Nephron (organoid): ENCODE data around the gene RET.

Source experiments
- H3K27ac Mint-ChIP-seq, 3 experiments: 2 replicates each; pipeline ENCODE4 v1.8.0; 2020; ENCODE audit warnings: mixed read lengths in 3 of 3, mild to moderate bottlenecking in 2 of 3, moderate library complexity in 1 of 3
- H3K27me3 Mint-ChIP-seq: 2 replicates; pipeline ENCODE4 v1.8.0; 2021; ENCODE audit warnings: low read depth, mild to moderate bottlenecking, moderate library complexity, mixed read lengths
- H3K36me3 Mint-ChIP-seq: 2 replicates; pipeline ENCODE4 v1.8.0; 2020; ENCODE audit warnings: low read depth, mixed read lengths
- H3K4me1 Mint-ChIP-seq: 2 replicates; pipeline ENCODE4 v1.8.0; 2020; ENCODE audit warnings: mixed read lengths
- H3K4me3 Mint-ChIP-seq, 3 experiments: 2 replicates each; pipeline ENCODE4 v1.8.0; 2020; ENCODE audit warnings: mild to moderate bottlenecking in 3 of 3, mixed read lengths in 3 of 3, moderate library complexity in 2 of 3
- H3K9me3 Mint-ChIP-seq: 2 replicates; pipeline ENCODE4 v1.8.0; 2020; ENCODE audit warnings: mixed read lengths
- CTCF ChIP-seq, 3 experiments: fragments of 200-600 bp; sonication (generic); IDR thresholded peaks; one replicate each; pipeline ENCODE4 v1.5.0; 2021; ENCODE audit warnings: antibody characterized with exemption in 3 of 3; ENCODE audit not compliant: unreplicated experiment in 3 of 3

RET gene

GRCh38 chr10:43155221-43155620 is 78.4 kb downstream of the RET start:
- TF ChIP-seq CTCF (IDR thresholded peaks at IDR 0.05; ENCODE audit: unreplicated experiment in 3 of 3): no peak
- Mint-ChIP-seq H3K36me3 (no peaks in the 10 kb centered on the region), H3K27ac (no peak overlapping the region), H3K27me3 (no peaks in the 10 kb centered on the region), H3K4me3 (no peak overlapping the region), H3K4me1 (peaks cover 38% of the 10 kb centered on the region), H3K9me3 (peaks cover 3% of the 10 kb centered on the region)

- no peak for TF ChIP-seq CTCF (IDR thresholded peaks at IDR 0.05; ENCODE audit: unreplicated experiment in 3 of 3)
- no peak overlapping the region for H3K27ac Mint-ChIP-seq
- no peak overlapping the region for H3K4me3 Mint-ChIP-seq
- H3K9me3 Mint-ChIP-seq: no peaks in the 10 kb centered on the region
- H3K4me1 Mint-ChIP-seq: peaks cover 41% of the 10 kb centered on the region
- H3K27me3 Mint-ChIP-seq: no peaks in the 10 kb centered on the region
- peaks cover 1% of the 10 kb centered on the region for H3K36me3 Mint-ChIP-seq
Observed at GRCh38 chr10:43155741-43156140, 78.9 kb downstream of the RET start.

GRCh38 chr10:43156590-43157341 is 79.9 kb downstream of the RET start:
- H3K36me3 Mint-ChIP-seq: peaks cover 11% of the 10 kb centered on the region
- H3K4me1 Mint-ChIP-seq: peaks cover 47% of the 10 kb centered on the region
- no peak overlapping the region for H3K4me3 Mint-ChIP-seq
- no peaks in the 10 kb centered on the region for H3K27me3 Mint-ChIP-seq
- peak overlapping the region in 1 of 3 experiments; percentile 17 for H3K27ac Mint-ChIP-seq
- TF ChIP-seq CTCF (IDR thresholded peaks at IDR 0.05; ENCODE audit: unreplicated experiment in 3 of 3): no peak
- no peaks in the 10 kb centered on the region for H3K9me3 Mint-ChIP-seq

GRCh38 chr10:43158636-43159035 is 81.8 kb downstream of the RET start:
- H3K27ac Mint-ChIP-seq: no peak overlapping the region
- peaks cover 22% of the 10 kb centered on the region for H3K36me3 Mint-ChIP-seq
- peaks cover 50% of the 10 kb centered on the region for H3K4me1 Mint-ChIP-seq
- no peaks in the 10 kb centered on the region for H3K9me3 Mint-ChIP-seq
- no peaks in the 10 kb centered on the region for H3K27me3 Mint-ChIP-seq
- TF ChIP-seq CTCF (IDR thresholded peaks at IDR 0.05; ENCODE audit: unreplicated experiment in 3 of 3): no peak
- no peak overlapping the region for H3K4me3 Mint-ChIP-seq

- peaks cover 43% of the 10 kb centered on the region for H3K4me1 Mint-ChIP-seq
- no peak for TF ChIP-seq CTCF (IDR thresholded peaks at IDR 0.05; ENCODE audit: unreplicated experiment in 3 of 3)
- no peaks in the 10 kb centered on the region for H3K9me3 Mint-ChIP-seq
- H3K4me3 Mint-ChIP-seq: no peak overlapping the region
- H3K36me3 Mint-ChIP-seq: peaks cover 22% of the 10 kb centered on the region
- H3K27ac Mint-ChIP-seq: peak overlapping the region in 1 of 3 experiments; percentile 62
- H3K27me3 Mint-ChIP-seq: no peaks in the 10 kb centered on the region
Observed at GRCh38 chr10:43160046-43160920, 83.4 kb downstream of the RET start.
